Esophagus squamous epithelium (tissue), 5 donors: ENCODE data around the gene PFN2. TPM values are rescaled to one million over a fixed set of nuclear protein-coding genes. Genes with fewer than 3 reads are reported as not detected.

Experiments
- DNase-seq: peaks from one replicate; lab custom pipeline; 2025; lab: John Stamatoyannopoulos, UW
- H3K27ac ChIP-seq, 4 donors: fragments of 200-600 bp; sonication (generic); one replicate each; pipeline ENCODE4 v1.5.1; 2016 to 2019; ENCODE audit warnings: mild to moderate bottlenecking in 1 of 4
- H3K27me3 ChIP-seq, 4 donors: fragments of 200-600 bp; sonication (generic); 1 replicate in 3 of 4; 2 replicates in 1 of 4; pipeline versions ENCODE4 v1.5.1 to v1.6.0; 2017 to 2021; ENCODE audit warnings: antibody characterized with exemption in 1 of 4
- H3K36me3 ChIP-seq, 3 donors: fragments of 200-600 bp; sonication (generic); one replicate each; pipeline ENCODE4 v1.5.1; 2016 to 2019
- H3K4me1 ChIP-seq, 3 donors: fragments of 200-600 bp; sonication (generic); one replicate each; pipeline ENCODE4 v1.5.1; 2017 to 2019
- H3K4me3 ChIP-seq, 4 donors: fragments of 200-600 bp; sonication (generic); 1 replicate in 3 of 4; 2 replicates in 1 of 4; pipeline ENCODE4 v1.5.1; 2016 to 2019; ENCODE audit warnings: mild to moderate bottlenecking in 2 of 4, moderate library complexity in 1 of 4
- H3K9me3 ChIP-seq, 3 donors: fragments of 200-600 bp; sonication (generic); one replicate each; pipeline ENCODE4 v1.5.1; 2016 to 2019
- POLR2A ChIP-seq, 4 donors: fragments of 450-650 bp; IDR thresholded peaks; one replicate each; pipeline ENCODE4 v1.6.1; 2017; ENCODE audit warnings: antibody characterized with exemption in 4 of 4, mild to moderate bottlenecking in 4 of 4, moderate library complexity in 3 of 4
- WGBS, 2 donors: methylation state at CpG; one replicate each; pipeline ENCODE4 v1.1.5; 2018; 5-methylcytosine and 5-hydroxymethylcytosine counted together
- intact Hi-C: fragments of 100-400 bp; cut with DNase I; formaldehyde crosslinking; loops from one replicate; pipeline ENCODE4 v1.15.0; 2022
- total RNA-seq, 4 donors: library from RNA; depleted of rRNA; stranded (reverse); fragments of >200 nt; gene quantifications; one replicate each; pipeline ENCODE4 v1.1.0, GENCODE V29; 2016
- TF ChIP-seq, protein P1 (sequence below), 6 experiments: fragments of 450-650 bp in 4 of 6; fragments of 200-600 bp in 2 of 6; sonication (generic) in 2 of 6; IDR thresholded peaks; one replicate each; pipeline ENCODE4 v1.5.1; 2016 to 2019; ENCODE audit warnings: antibody characterized with exemption in 6 of 6, mild to moderate bottlenecking in 4 of 6, moderate library complexity in 4 of 6
- donor health status: DM: yes; HTN: yes; CAD: no.

The PFN2 gene, protein sequence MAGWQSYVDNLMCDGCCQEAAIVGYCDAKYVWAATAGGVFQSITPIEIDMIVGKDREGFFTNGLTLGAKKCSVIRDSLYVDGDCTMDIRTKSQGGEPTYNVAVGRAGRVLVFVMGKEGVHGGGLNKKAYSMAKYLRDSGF
- 10 to 100 TPM in 3 of 4 donors, 1 to 10 TPM in 1; 7.8 to 39.3 (median 26.6) TPM for total RNA-seq

DNA sequence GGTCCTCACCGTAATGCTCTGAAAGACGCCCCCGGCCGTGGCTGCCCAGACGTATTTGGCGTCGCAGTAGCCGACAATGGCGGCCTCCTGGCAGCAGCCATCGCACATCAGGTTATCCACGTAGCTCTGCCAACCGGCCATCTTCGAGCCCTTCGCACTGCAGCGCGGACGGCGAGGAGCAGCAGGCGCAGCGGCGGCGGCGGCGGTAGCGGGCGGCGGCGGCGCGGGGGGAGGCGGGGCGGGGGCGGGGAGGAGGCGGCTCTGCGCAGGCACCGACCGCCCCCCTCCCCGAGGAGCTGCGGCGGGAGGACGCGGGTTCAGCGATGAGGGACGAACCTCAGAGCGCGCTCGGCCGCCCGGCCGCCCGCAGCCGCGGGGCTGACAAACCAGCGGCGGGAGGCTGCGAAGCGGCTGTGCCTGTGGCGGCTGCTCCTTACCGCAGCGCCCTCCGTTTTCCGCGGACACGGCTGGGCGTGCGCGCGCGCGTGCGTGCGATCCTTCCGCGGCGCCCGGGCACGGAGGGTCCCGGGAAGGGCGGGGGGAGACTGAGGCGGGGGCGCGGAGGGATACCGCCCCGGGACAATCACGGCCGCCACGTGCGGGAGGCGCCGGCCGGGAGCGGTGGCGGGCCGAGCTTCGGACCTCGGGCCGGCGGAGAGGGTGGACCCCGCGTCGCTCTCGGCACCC is at the start of gene PFN2:
TSS of gene PFN2 (minus strand) at position 180 of the 687 bp plus-strand sequence. CDS start at position 141, 39 bp downstream.
- DNase-seq, result no peak
- intact Hi-C loops, result no loop called here
- peaks cover 0 to 7% (median 0%) of the 10 kb centered on the region in 3 donors for H3K36me3 ChIP-seq
- 0% methylated on average over 4 of the region's 102 CpGs; no CpG with 5 or more reads in 1 of the 2 donors for WGBS, 2 donors
- peaks cover 0 to 13% (median 0%) of the 10 kb centered on the region in 4 donors for H3K27me3 ChIP-seq
- peaks cover 0 to 50% (median 0%) of the 10 kb centered on the region in 3 donors for H3K4me1 ChIP-seq
- H3K27ac ChIP-seq, result peak within 1 kb of the TSS; percentile 81 to 92 (median 90)
- no peaks in the 10 kb centered on the region for H3K9me3 ChIP-seq
- peak within 1 kb of the TSS; percentile 60 to 97 (median 82) for H3K4me3 ChIP-seq
- peak in 1 of 4 donors; percentile 33 for TF ChIP-seq POLR2A (IDR thresholded peaks at IDR 0.05)
- TF ChIP-seq, protein P1, sequence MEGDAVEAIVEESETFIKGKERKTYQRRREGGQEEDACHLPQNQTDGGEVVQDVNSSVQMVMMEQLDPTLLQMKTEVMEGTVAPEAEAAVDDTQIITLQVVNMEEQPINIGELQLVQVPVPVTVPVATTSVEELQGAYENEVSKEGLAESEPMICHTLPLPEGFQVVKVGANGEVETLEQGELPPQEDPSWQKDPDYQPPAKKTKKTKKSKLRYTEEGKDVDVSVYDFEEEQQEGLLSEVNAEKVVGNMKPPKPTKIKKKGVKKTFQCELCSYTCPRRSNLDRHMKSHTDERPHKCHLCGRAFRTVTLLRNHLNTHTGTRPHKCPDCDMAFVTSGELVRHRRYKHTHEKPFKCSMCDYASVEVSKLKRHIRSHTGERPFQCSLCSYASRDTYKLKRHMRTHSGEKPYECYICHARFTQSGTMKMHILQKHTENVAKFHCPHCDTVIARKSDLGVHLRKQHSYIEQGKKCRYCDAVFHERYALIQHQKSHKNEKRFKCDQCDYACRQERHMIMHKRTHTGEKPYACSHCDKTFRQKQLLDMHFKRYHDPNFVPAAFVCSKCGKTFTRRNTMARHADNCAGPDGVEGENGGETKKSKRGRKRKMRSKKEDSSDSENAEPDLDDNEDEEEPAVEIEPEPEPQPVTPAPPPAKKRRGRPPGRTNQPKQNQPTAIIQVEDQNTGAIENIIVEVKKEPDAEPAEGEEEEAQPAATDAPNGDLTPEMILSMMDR (IDR thresholded peaks at IDR 0.05), result no peak

DNA sequence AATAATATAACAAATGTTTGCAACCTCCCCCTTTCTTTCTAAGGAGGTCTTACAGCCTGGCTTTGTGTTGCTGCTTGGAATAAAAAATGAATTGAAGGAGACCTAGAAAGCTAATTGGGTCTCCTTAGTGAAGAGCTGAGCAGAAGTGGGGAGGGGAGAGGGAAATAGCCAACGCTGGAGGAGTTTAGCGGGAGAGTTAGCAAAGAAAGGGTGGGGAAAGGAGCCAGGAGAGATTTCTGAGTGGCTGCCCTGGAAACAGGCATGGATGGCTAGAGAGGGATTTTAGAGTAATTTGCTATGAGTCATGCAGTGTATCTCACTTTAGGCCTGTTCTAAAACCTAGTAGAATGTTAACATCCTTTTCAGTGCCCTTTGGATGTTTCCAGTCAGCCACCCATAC is 45.2 kb upstream of the PFN2 start:
- H3K4me1 ChIP-seq, result no peaks in the 10 kb centered on the region
- no peaks in the 10 kb centered on the region for H3K36me3 ChIP-seq
- WGBS, 2 donors, result 67 to 76% methylated on average over 2 of the region's 2 CpGs
- intact Hi-C loops, result no loop called here
- H3K27ac ChIP-seq, result no peak overlapping the region
- no peaks in the 10 kb centered on the region for H3K9me3 ChIP-seq
- TF ChIP-seq, protein P1 (IDR thresholded peaks at IDR 0.05), result no peak
- no peak for TF ChIP-seq POLR2A (IDR thresholded peaks at IDR 0.05)
- no peak for DNase-seq
- H3K27me3 ChIP-seq, result no peaks in the 10 kb centered on the region
- H3K4me3 ChIP-seq, result no peak overlapping the region

DNA sequence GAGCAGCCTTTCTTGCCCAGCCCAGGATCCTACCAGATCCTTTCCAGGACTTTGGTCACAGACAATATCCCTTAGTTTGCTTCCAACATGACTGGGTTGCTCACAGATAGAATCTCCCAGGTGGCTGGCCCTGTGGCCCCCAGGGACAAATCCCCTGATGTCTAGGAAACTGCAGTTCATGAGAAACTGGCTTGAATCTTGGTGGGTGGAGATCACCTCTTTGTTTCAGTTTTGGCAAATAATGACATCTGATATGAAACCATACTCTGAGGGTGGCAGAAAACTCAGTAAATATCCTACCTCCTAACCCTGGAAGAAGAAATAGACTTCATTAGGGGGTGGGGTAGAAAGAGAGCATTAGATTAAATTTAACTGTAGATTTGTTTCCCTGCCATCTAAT is 44.1 kb upstream of the PFN2 start:
- no peak for DNase-seq
- intact Hi-C loops, result no loop called here
- H3K27ac ChIP-seq, result no peak overlapping the region
- no peaks in the 10 kb centered on the region for H3K36me3 ChIP-seq
- no peaks in the 10 kb centered on the region for H3K9me3 ChIP-seq
- H3K4me1 ChIP-seq, result no peaks in the 10 kb centered on the region
- TF ChIP-seq, protein P1 (IDR thresholded peaks at IDR 0.05), result no peak
- no peak for TF ChIP-seq POLR2A (IDR thresholded peaks at IDR 0.05)
- H3K27me3 ChIP-seq, result no peaks in the 10 kb centered on the region
- no peak overlapping the region for H3K4me3 ChIP-seq

DNA sequence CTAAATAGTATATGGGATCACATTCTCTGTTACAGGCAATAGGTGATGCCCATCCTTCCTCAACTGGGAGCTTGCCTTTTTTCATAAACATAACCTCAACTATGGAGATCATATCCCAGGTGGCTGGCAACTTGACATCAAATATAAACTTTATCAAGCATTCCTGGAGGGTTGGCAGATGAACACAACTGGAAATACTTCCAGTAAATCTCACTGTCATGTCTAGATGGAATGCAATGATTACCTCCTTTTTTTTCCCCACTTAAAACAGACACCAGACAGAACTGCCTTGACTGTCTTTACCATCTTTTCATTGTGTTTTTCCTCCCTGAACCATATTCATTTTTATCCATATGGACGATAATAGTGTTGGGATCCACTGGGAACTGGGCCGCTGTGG is 43.1 kb upstream of the PFN2 start:
- no peaks in the 10 kb centered on the region for H3K36me3 ChIP-seq
- H3K9me3 ChIP-seq, result no peaks in the 10 kb centered on the region
- DNase-seq, result no peak
- no peaks in the 10 kb centered on the region for H3K27me3 ChIP-seq
- H3K4me1 ChIP-seq, result no peaks in the 10 kb centered on the region
- H3K27ac ChIP-seq, result no peak overlapping the region
- WGBS, 2 donors, result 96 to 97% methylated on average over 2 of the region's 2 CpGs
- no peak overlapping the region for H3K4me3 ChIP-seq
- TF ChIP-seq POLR2A (IDR thresholded peaks at IDR 0.05), result no peak
- TF ChIP-seq, protein P1 (IDR thresholded peaks at IDR 0.05), result no peak
- intact Hi-C loops, result no loop called here

DNA sequence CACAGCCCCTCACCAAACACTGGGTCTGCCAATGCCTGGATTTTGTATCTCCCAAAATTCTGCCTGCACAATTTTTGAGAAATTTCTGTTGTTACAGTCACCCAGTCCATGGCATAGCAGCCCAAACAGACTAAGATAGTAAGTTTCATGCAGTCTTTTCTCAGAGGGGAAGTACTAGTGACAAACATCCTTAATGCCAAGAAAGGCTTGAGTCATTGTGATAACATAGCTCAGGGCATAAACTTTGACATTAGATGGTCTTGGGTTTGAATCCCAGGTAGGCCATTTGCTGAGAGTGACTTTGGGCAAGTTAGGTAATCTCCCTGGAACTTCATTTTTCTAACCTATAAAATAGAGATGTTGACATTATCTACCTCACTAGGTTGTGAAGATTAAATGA is 36.1 kb upstream of the PFN2 start:
- no peaks in the 10 kb centered on the region for H3K9me3 ChIP-seq
- no peaks in the 10 kb centered on the region for H3K4me1 ChIP-seq
- intact Hi-C loops, result no loop called here
- no peak overlapping the region for H3K27ac ChIP-seq
- TF ChIP-seq, protein P1 (IDR thresholded peaks at IDR 0.05), result no peak
- no peak for TF ChIP-seq POLR2A (IDR thresholded peaks at IDR 0.05)
- H3K36me3 ChIP-seq, result no peaks in the 10 kb centered on the region
- DNase-seq, result no peak
- no peak overlapping the region for H3K4me3 ChIP-seq
- H3K27me3 ChIP-seq, result no peaks in the 10 kb centered on the region
